ENCODE data around the gene CFLAR.

DNA sequence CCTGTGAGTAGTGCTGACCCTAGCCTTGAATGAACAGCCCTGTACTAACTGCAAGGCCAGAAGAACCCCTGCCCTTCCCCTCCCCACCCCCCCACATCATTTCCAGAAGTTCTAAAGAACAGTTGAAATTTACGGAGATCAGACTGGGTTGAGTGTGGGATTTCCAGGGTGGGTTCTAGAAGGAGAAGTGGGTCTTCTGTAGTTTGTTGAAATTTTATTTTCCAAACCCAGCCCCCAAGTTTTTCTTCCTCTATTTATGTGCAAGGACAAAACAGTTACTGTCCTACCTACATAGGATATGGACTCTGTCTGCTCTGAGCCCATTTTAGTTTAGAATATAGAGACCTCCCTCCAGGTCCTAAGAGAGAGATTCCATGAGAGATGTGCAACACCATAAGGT lies 40.7 kb downstream of the CFLAR start:
- no peak for TF ChIP-seq POLR2A (IDR thresholded peaks at IDR 0.05)
- TF ChIP-seq, protein P1, sequence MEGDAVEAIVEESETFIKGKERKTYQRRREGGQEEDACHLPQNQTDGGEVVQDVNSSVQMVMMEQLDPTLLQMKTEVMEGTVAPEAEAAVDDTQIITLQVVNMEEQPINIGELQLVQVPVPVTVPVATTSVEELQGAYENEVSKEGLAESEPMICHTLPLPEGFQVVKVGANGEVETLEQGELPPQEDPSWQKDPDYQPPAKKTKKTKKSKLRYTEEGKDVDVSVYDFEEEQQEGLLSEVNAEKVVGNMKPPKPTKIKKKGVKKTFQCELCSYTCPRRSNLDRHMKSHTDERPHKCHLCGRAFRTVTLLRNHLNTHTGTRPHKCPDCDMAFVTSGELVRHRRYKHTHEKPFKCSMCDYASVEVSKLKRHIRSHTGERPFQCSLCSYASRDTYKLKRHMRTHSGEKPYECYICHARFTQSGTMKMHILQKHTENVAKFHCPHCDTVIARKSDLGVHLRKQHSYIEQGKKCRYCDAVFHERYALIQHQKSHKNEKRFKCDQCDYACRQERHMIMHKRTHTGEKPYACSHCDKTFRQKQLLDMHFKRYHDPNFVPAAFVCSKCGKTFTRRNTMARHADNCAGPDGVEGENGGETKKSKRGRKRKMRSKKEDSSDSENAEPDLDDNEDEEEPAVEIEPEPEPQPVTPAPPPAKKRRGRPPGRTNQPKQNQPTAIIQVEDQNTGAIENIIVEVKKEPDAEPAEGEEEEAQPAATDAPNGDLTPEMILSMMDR (IDR thresholded peaks at IDR 0.05): no peak

All from thyroid gland (tissue), 4 donors.